GM12878 (cell line): ENCODE data around the gene SGSH. TPM values are rescaled to one million over a fixed set of nuclear protein-coding genes. Genes with fewer than 3 reads are reported as not detected.
"Not testable (repeated sequence)": the region's sequence is repeated elsewhere in the genome, so short reads cannot be mapped to it uniquely, and the experiment has no call there.

Source experiments
- ATAC-seq: fragments of 200-7000 bp; cut with Tn5 transposase; 3 replicates; pipeline ENCODE4 v1.9.1; 2020; ENCODE audit warnings: mild to moderate bottlenecking, moderate library complexity
- BruUV-seq: library from RNA; stranded (reverse); fragments of 400-500 nt; replicated peaks from 2 replicates; lab custom pipeline; 2021; lab: Mats Ljungman, UMichigan
- CTCF ChIA-PET: fragments of 300-600 bp; sonication (Branson Sonifier 250); formaldehyde crosslinking; extraction: SDS; loops from one replicate; lab custom pipeline; 2021; ENCODE audit warnings: inconsistent platforms; lab: Yijun Ruan, JAX
- POLR2A ChIA-PET: fragments of 350-600 bp; formaldehyde crosslinking; extraction: SDS; loops from one replicate; lab custom pipeline; 2021; ENCODE audit warnings: inconsistent platforms; lab: Charles Lee
- RAD21 ChIA-PET: fragments of 300-600 bp; sonication (Branson Sonifier 250); formaldehyde crosslinking; loops from one replicate; lab custom pipeline; 2023; ENCODE audit warnings: antibody characterized with exemption; ENCODE audit not compliant: unreplicated experiment; lab: Charles Lee
- SMC1A ChIA-PET: fragments of 300-600 bp; sonication (Branson Sonifier 250); formaldehyde crosslinking; loops from one replicate; lab custom pipeline; 2023; ENCODE audit not compliant: unreplicated experiment, uncharacterized antibody; lab: Charles Lee
- DNase-seq: peaks from one replicate; pipeline ENCODE4 v3.0.0-alpha.2; 2011; ENCODE audit warnings: low read depth, low spot score
- FAIRE-seq: peaks from 3 replicates; lab custom pipeline; 2011; peaks lifted over from hg19 to GRCh38; lab: Jason Lieb, UNC
- H2AFZ ChIP-seq: 2 replicates; pipeline ENCODE4 v1.6.0; 2011; ENCODE audit warnings: low read depth, low read length, control low read depth; ENCODE audit not compliant: control insufficient read depth
- H3K27ac ChIP-seq: 2 replicates; pipeline ENCODE4 v1.5.1; 2011; ENCODE audit warnings: control low read depth; ENCODE audit not compliant: control insufficient read depth, insufficient read depth
- H3K27me3 ChIP-seq, 2 experiments: replicated peaks in 1 of 2; 2 replicates each; pipeline versions ENCODE4 v1.6.0 to v1.6.1; 2011; ENCODE audit warnings: low read length in 1 of 2; ENCODE audit not compliant: control insufficient read depth in 2 of 2, insufficient read depth in 2 of 2
- H3K36me3 ChIP-seq, 2 experiments: 2 replicates each; pipeline ENCODE4 v1.5.1; 2011; ENCODE audit warnings: low read length in 1 of 2; ENCODE audit not compliant: control insufficient read depth in 2 of 2, insufficient read depth in 2 of 2
- H3K4me1 ChIP-seq: 2 replicates; pipeline ENCODE4 v1.6.1; 2011; ENCODE audit warnings: mild to moderate bottlenecking, low read length, moderate library complexity, mixed read lengths; ENCODE audit not compliant: control insufficient read depth, insufficient read depth
- H3K4me2 ChIP-seq: 2 replicates; pipeline ENCODE4 v1.6.0; 2011; ENCODE audit warnings: control low read depth; ENCODE audit not compliant: control insufficient read depth, insufficient read depth
- H3K4me3 ChIP-seq: fragments of 200-600 bp; sonication (generic); 2 replicates; pipeline ENCODE4 v1.5.1; 2016
- H3K79me2 ChIP-seq: 2 replicates; pipeline ENCODE4 v1.6.0; 2011; ENCODE audit warnings: low read length; ENCODE audit not compliant: control insufficient read depth, insufficient read depth
- H3K9ac ChIP-seq: 2 replicates; pipeline ENCODE4 v1.8.0; 2011; ENCODE audit warnings: low read length, control low read depth, mixed read lengths; ENCODE audit not compliant: control insufficient read depth, insufficient read depth
- H3K9me3 ChIP-seq: replicated peaks from 3 replicates; pipeline ENCODE4 v1.5.1; 2011; ENCODE audit warnings: mild to moderate bottlenecking, low read length; ENCODE audit not compliant: control insufficient read depth, insufficient read depth
- H4K20me1 ChIP-seq: 2 replicates; pipeline ENCODE4 v1.6.0; 2011; ENCODE audit not compliant: control insufficient read depth, insufficient read depth
- WGBS: methylation state at CpG from one replicate; pipeline ENCODE4 v1.1.6; 2016; ENCODE audit warnings: low lambda C conversion rate; ENCODE audit not compliant: insufficient replicate concordance, insufficient coverage; ENCODE audit errors: missing lambda C conversion rate; 5-methylcytosine and 5-hydroxymethylcytosine counted together
- in situ Hi-C: fragments of 300-500 bp; cut with MboI; formaldehyde crosslinking; loops from 9 replicates; pipeline ENCODE4 v1.14.3; 2018; ENCODE audit warnings: mixed read lengths
- intact Hi-C: fragments of 100-400 bp; cut with micrococcal nuclease; formaldehyde crosslinking; loops from one replicate; pipeline ENCODE4 v1.14.2; 2022; ENCODE audit not compliant: unreplicated experiment
- polyA plus RNA-seq, 11 experiments: library from polyadenylated mRNA; depleted of rRNA in 4 of 11; unstranded in 6 of 11; stranded (reverse) in 5 of 11; fragments of >200 nt; fragmentation: Nextera tagmentation in 4 of 11; fragmentation: Illumina TruSeq in 1 of 11; extraction: Ambion mirVana in 4 of 11; extraction: Trizol in 1 of 11; gene quantifications; 1 replicate in 1 of 11; 2 replicates in 10 of 11; pipeline versions ENCODE4 v1.2.1 to v1.2.3, GENCODE V29; 2011 to 2016; ENCODE audit warnings: inconsistent platforms in 2 of 11, missing spikeins in 2 of 11, low read depth in 1 of 11
- total RNA-seq, 4 experiments: library from RNA; depleted of rRNA in 3 of 4; stranded (reverse); fragments of >200 nt in 3 of 4; fragmentation: Illumina TruSeq in 1 of 4; extraction: Trizol in 1 of 4; gene quantifications; 2 replicates each; pipeline versions ENCODE4 v1.2.1 to v1.2.3, GENCODE V29; 2013 to 2021
- TF ChIP-seq, protein P1 (sequence below): fragments of 450-650 bp; IDR thresholded peaks from 2 replicates; pipeline ENCODE4 v1.6.1; 2017; ENCODE audit warnings: mild to moderate bottlenecking, moderate library complexity
- TF ChIP-seq, protein P2 (sequence below): fragments of 450-650 bp; IDR thresholded peaks from 2 replicates; pipeline ENCODE4 v1.6.1; 2017; ENCODE audit warnings: mild to moderate bottlenecking, moderate library complexity

Gene SGSH
- total and polyA plus RNA-seq, 10 of the 15 experiments (the other 5 are each of a cell fraction or from before 2014, with no cell fraction given): 0.13 to 17.2 (median 6.0) TPM

DNA sequence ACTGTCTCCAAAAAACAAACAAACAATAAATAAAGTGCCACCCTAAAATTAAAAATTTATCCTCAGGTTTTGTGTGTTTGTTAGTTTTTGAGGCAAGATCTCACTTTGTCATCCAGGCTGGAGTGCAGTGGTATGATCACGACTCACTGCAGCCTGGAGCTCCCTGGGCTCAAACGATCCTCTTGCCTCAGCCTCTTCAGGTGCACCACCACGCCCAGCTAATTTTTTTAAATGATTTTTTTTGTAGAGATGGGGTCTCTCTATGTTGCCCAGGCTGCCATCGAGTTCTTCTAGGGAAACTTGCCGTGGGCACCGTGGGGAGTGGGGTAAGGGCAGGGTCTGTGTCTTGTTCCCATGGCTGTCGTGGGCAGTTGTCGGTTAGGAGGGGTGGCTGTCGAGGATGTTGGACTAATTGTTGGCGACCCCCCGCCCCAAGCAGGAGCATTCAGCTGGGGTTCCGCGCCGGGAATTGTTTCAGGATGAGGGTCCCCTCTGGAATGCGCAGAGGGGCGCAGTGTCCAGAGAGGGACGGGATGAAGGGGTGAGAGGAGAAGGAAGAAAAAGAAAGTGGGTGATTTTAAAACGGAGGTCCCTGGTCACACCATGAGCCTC is 39.4 kb upstream of the SGSH start (continued):
- TF ChIP-seq, protein P1, sequence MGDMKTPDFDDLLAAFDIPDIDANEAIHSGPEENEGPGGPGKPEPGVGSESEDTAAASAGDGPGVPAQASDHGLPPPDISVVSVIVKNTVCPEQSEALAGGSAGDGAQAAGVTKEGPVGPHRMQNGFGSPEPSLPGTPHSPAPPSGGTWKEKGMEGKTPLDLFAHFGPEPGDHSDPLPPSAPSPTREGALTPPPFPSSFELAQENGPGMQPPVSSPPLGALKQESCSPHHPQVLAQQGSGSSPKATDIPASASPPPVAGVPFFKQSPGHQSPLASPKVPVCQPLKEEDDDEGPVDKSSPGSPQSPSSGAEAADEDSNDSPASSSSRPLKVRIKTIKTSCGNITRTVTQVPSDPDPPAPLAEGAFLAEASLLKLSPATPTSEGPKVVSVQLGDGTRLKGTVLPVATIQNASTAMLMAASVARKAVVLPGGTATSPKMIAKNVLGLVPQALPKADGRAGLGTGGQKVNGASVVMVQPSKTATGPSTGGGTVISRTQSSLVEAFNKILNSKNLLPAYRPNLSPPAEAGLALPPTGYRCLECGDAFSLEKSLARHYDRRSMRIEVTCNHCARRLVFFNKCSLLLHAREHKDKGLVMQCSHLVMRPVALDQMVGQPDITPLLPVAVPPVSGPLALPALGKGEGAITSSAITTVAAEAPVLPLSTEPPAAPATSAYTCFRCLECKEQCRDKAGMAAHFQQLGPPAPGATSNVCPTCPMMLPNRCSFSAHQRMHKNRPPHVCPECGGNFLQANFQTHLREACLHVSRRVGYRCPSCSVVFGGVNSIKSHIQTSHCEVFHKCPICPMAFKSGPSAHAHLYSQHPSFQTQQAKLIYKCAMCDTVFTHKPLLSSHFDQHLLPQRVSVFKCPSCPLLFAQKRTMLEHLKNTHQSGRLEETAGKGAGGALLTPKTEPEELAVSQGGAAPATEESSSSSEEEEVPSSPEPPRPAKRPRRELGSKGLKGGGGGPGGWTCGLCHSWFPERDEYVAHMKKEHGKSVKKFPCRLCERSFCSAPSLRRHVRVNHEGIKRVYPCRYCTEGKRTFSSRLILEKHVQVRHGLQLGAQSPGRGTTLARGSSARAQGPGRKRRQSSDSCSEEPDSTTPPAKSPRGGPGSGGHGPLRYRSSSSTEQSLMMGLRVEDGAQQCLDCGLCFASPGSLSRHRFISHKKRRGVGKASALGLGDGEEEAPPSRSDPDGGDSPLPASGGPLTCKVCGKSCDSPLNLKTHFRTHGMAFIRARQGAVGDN: no peak

DNA sequence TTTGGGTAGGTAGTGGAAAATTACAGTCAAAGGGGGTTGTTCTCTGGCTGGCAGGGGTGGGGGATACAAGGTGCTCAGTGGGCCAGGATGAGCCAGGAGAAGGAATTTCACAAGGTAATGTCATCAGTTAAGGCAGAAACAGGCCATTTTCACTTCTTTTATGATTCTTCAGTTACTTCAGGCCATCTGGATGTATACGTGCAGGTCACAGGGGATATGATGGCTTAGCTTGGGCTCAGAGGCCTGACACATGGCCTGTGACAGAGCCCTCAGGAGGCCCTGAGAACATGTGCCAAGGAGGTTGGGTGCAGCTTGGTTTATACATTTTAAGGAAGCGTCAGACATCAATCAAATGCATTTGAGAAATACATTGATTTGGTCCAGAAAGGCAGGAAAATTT is 38.2 kb upstream of the SGSH start:
- FAIRE-seq, H3K9me3 ChIP-seq, in situ Hi-C loops, BruUV-seq, DNase-seq, H3K9ac ChIP-seq, intact Hi-C loops, H3K27me3 ChIP-seq, H2AFZ ChIP-seq, H3K36me3 ChIP-seq, RAD21 ChIA-PET, H3K4me3 ChIP-seq, ATAC-seq: not testable (repeated sequence)
- Histone ChIP-seq H3K4me1 (peaks cover 61% of the 10 kb centered on the region), H3K27ac (peak overlapping the region; percentile 69), H3K4me2 (0 out of 2 replicates have a peak overlapping the region, but pooled peaks have one; percentile 3), H3K79me2 (peaks cover 19% of the 10 kb centered on the region)
- ChIA-PET POLR2A (interaction anchor here (1.7 kb wide), 1 partner anchor 39 kb away, joined by 5 read pairs; no protein-coding TSS in a partner anchor), CTCF (interaction anchor here (0.6 to 0.7 kb wide), 2 partner anchors 157 to 351 kb away, joined by 3 read pairs; partner anchors contain the start of gene GAA), SMC1A (interaction anchor here (1.0 to 1.8 kb wide), 2 partner anchors 12 to 62 kb away, joined by 3 to 6 read pairs; no protein-coding TSS in a partner anchor)
- WGBS: 4% methylated on average over 2 of the region's 2 CpGs
- TF ChIP-seq, protein P2, sequence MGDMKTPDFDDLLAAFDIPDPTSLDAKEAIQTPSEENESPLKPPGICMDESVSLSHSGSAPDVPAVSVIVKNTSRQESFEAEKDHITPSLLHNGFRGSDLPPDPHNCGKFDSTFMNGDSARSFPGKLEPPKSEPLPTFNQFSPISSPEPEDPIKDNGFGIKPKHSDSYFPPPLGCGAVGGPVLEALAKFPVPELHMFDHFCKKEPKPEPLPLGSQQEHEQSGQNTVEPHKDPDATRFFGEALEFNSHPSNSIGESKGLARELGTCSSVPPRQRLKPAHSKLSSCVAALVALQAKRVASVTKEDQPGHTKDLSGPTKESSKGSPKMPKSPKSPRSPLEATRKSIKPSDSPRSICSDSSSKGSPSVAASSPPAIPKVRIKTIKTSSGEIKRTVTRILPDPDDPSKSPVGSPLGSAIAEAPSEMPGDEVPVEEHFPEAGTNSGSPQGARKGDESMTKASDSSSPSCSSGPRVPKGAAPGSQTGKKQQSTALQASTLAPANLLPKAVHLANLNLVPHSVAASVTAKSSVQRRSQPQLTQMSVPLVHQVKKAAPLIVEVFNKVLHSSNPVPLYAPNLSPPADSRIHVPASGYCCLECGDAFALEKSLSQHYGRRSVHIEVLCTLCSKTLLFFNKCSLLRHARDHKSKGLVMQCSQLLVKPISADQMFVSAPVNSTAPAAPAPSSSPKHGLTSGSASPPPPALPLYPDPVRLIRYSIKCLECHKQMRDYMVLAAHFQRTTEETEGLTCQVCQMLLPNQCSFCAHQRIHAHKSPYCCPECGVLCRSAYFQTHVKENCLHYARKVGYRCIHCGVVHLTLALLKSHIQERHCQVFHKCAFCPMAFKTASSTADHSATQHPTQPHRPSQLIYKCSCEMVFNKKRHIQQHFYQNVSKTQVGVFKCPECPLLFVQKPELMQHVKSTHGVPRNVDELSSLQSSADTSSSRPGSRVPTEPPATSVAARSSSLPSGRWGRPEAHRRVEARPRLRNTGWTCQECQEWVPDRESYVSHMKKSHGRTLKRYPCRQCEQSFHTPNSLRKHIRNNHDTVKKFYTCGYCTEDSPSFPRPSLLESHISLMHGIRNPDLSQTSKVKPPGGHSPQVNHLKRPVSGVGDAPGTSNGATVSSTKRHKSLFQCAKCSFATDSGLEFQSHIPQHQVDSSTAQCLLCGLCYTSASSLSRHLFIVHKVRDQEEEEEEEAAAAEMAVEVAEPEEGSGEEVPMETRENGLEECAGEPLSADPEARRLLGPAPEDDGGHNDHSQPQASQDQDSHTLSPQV: peak; percentile 52; the same call in 1 of the 2 replicates
- TF ChIP-seq, protein P1: peak; percentile 86
- TF ChIP-seq, all 136 proteins: peak for 2; not testable (repeated sequence) for 134
- not testable (repeated sequence) for H4K20me1 ChIP-seq
